Stimulated activated CD4-positive, alpha-beta T cell treated with anti-CD3 and anti-CD28 coated beads, Interleukin-4, amount 100 ng/mL, for 1 hour (primary cell): Measurements from ENCODE around the gene F11.
"Not testable (repeated sequence)": the region's sequence is repeated elsewhere in the genome, so short reads cannot be mapped to it uniquely, and the experiment has no call there.

ENCODE experiments used
- DNase-seq: peaks from one replicate; pipeline ENCODE4 v3.0.0-alpha.2; 2020

F11 gene

GRCh38 chr4:186265683-186266652 lies at the start of gene F11:
TSS of gene F11 (plus strand) at chr4:186266189. CDS start at chr4:186267137, 948 bp downstream.
- no peak for DNase-seq

- DNase-seq, result no peak
Measured at GRCh38 chr4:186216465-186217024, 49.4 kb upstream of the F11 start.

DNA sequence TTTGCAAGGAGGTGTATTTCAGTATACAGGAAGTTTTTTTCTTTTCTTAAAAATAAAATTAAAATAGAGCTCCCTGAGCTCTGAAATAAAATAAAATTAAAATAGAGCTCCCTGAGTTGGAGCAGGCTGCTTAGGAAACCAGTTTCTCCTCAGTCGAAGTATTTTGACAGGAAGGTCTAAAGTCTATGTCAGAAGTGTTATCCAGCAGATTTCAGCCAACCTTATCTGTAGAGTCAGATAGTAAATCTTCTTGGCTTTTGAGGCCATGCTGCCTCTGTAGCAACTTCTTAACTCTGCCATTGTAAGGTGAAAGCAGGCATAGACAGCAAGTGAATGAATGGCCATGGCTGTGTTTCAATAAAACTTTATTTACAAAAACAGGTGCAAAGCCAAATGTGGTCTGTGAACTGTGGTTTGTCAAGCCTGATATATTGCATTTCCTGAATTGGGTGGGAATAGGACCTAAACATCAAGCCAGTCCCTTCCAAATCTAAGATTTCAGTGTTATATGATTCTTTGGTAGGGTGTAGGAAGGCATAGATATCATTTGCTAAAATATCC lies 48.2 kb upstream of the F11 start:
- DNase-seq, result no peak

DNA sequence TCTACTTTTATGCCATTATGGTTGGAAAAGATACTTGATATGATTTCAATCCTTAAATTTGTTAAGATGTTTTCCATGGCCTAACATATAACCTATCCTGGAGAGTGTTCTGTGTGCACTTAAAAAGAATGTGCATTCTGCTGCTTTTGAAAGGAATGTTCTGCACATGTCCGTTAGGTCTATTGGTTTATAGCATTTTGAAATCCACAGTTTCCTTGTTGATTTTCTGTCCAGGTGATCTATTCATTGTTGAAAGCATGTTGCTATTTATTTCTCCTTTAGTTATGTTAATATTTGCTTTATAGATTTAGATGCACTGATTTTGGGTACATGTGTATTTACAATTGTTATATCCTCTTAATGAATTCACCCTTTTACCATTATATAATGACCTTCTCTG lies 44.4 kb upstream of the F11 start:
- DNase-seq, result no peak

DNA sequence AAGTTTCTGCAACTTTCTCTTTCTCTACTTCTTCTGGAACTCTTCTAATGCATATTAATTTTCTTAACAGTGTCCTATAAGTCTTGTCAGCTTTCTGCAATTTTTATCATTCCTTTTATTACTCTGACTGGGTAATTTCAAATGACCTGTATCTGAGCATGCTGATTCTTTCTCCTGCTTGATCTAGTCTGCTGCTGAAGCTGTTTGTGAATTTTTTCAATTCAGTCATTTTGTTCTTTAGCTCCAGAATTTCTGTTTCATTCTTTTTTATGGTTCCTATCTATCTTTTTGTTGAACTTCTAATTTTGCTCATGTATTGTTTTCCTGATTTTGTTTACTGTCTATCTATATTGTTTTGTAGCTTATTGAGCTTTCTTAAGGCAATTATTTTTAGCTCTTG lies 40.1 kb upstream of the F11 start:
- no peak for DNase-seq

DNA sequence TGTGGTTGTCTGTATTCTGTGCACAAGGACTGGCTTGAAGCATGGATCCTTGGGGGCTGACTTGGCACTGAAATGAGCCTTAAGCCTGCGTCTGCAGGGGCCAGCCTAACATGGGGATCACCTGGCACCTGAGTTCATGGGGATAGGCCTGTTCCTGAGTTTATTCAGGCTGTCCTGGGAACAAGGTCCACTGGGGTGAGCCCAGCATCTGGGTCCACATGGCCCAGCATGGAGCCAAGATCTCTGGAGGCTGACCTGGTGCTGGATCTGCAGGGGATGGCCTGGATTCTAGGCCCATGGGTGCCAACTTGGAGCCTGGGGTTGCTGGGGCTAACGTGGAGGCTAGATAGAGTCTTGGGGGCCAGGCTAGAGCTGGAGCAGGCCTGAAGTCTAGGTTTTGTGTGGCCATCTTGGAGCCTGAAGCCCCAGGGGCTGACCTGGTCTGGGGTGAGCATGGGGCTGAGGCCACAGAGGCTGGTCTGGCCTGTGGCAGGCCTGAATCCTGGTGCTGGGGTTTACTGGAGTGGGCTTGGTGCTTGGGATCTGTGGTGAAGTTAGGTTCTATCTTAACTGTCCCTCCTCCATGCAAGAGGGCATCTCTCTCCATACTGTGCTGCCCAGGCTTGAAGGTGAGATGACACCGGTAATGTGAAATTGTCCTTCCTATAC lies 39.3 kb upstream of the F11 start:
- DNase-seq, result no peak

DNA sequence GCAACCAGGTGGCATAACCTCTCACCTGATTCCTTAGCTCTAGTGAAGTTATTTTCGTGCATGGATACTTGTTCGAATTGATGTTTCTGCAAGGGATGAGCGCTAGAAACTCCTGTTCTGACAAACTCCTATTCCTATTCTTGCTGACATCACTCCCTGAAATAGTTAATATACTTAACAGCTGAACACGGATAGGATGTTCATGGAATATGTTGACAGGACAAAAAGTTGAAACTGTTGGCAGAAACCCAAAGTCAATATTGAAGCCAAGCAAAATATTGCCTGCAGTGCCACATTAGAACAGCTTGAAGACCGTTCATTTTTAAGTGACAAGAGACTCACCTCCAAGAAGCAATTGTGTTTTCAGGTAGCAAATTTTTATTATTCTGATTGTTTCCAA lies 38.8 kb upstream of the F11 start, which contains the start of gene KLKB1:
TSS of gene KLKB1 (plus strand) at position 287 of the 400 bp plus-strand sequence. CDS start 689 bp downstream, outside the sequence.
- no peak for DNase-seq

DNA sequence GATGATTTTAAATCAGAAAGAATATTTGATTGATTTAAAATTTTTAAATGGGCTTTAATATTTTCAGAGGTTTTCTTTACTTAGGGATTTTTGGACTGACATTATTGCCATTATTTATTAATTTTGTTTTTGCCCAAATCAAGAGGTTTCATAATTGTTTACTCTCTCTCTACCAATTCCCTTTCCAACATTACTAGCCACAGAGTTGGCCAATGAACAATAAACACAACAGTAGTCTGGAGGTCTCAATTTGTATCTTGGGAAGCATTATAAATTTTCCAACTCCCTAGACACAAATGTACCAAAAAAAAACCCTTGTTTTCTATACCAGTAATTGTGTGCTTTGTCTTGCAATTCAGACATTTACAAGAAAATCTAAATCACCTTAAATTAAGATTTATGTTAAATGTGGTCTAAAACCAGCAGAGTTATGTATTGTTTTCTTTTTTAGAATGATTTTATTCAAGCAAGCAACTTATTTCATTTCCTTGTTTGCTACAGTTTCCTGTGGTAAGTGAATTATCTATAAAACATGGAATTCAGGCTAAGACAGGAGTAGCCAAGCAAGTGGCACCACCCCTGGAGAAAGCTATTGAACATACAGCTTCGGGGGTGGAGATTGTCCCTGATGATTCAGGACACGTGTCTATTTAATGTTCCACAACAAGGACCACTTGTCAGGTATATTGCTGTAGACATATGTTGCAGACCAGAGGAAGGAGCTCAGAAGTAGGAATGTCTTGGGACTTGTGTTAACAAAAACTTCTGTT lies 38.1 kb upstream of the F11 start:
- no peak for DNase-seq

GRCh38 chr4:186228514-186228894 lies 37.5 kb upstream of the F11 start:
- DNase-seq, result no peak

DNA sequence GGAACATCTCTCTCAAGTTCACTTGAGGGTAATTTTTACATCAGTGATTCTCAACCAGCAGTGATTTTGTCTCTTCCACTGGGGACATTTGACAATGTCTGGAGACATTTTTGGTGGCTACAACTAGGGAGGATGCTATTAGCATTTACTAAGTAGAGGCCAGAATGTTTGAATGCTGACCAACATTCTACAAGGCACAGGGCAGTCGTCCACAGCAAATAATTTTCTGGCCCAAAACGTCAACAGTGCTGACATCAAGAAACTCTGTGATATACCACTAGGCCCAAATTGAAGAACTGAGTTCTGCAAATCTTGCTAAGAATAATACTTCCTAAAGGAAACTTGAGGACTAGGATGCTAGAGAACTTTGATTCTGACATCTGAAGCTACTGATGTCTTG lies 31.6 kb upstream of the F11 start:
- no peak for DNase-seq

DNA sequence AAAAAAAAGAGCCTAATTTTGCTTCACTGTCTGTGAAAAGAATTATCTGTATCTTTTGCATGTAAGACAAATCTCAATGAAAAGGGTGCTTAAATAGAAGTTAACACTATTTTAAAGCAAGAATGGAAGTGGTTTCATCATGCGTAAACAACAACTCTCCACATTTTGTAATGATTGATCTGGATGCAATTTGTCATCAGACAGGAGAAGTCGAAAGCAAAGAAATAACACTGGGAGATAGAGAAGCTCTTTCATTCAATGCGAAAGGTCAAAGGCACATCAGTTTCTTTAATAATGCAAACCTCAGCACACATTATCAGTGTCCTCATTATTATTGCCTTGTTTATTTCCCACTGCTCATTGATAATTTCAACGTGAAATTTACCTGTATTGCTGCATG lies 29.9 kb upstream of the F11 start:
- no peak for DNase-seq

- DNase-seq, result no peak
Measured at GRCh38 chr4:186240452-186240847, 25.5 kb upstream of the F11 start.

- DNase-seq, result no peak
Measured at GRCh38 chr4:186240848-186241491, 25.0 kb upstream of the F11 start.

GRCh38 chr4:186241616-186242015 lies 24.4 kb upstream of the F11 start:
- no peak for DNase-seq

- not testable (repeated sequence) for DNase-seq
Measured at GRCh38 chr4:186242031-186242430, 24.0 kb upstream of the F11 start.

- DNase-seq, result no peak
Measured at GRCh38 chr4:186243331-186243730, 22.7 kb upstream of the F11 start.

DNA sequence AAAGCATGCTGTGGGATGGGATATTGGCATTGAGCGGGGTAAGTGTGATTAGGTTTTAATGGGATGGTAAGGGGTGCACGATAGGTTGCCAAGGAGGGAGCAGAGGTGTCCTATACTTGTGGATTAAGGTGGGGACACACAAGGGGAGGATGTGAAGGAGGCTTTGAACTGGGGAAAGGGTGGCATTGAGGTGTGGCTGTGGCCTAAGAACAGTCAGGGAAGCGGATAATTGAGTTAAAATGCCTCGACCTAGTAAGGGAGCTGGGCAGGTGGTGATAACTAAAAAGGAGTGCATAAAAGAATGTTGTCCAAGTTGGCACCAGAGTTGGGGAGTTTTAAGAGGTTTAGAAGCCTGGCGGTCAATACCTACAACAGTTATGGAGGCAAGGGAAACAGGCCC lies 21.2 kb upstream of the F11 start:
- DNase-seq, result no peak

DNA sequence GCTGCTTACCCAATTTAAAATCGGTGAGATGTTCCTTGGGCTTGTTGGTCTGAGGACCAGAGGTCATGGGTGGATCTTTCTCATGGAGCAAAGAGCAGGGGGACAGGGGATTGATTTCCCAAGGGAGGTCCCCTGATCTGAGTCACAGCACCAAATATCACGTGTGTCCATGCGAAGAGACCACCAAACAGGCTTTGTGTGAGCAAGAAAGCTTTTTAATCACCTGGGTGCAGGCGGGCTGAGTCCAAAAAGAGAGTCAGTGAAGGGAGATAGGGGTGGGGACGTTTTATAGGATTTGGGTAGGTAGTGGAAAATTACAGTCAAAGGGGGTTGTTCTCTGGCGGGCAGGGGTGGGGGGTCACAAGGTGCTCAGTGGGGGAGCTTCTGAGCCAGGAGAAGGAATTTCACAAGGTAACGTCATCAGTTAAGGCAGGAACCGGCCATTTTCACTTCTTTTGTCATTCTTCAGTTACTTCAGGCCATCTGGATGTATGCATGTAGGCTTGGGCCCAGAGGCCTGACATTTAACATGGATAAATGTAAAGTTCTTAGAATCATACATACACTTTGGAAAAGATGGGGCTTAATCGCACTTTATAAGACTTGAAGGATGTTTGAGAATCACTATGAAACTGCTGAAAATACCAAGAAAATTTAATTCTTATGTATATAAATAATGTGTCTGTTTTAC lies 18.8 kb upstream of the F11 start:
- DNase-seq, result not testable (repeated sequence)

- no peak for DNase-seq
Measured at GRCh38 chr4:186248643-186249042, 17.3 kb upstream of the F11 start.

DNA sequence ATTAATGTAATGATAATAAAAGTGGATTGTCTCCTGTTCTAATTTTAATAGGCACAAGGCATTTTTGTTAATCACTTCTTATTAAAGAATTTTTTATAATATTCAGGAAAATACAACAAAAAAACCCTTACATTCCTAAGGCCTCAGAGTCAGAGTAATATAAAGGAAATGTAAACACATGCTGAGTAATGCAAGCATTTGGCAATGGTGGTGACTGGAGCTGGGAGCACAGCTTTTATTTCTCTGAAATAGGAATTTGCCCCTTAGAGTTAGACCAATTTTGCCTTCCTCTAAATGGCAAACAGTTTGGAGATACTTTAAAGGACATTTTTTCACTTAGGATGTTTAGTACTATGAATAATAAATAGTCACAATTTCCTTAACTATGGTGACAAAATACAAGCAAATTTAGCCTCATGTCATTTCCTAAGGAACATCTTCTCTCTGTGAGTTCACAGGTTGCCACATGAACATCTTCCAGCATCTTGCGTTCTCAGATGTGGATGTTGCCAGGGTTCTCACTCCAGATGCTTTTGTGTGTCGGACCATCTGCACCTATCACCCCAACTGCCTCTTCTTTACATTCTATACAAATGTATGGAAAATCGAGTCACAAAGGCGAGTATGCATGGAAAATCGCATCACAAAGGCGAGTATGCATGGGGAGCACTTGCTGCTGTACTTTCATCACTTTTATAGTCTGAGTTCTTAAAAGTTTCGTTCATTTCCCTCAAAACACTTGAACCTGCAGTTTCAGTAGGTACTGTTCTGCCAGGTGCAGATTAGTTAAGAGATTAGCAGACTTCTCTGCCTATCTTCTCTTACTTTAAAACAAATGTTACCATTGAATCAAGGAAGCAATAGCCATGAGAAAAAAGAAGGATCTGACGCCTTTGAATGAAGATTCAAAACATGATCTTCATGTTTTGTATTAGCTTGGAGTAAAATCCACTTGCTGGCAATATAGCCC lies 15.9 kb upstream of the F11 start:
- no peak for DNase-seq
